GM12892 (cell line): ENCODE data around the gene PPP1R12A.

ENCODE experiments used
- POLR2A ChIP-seq: IDR thresholded peaks from 2 replicates; pipeline ENCODE4 v1.6.1; 2011; ENCODE audit warnings: low read depth, low read length, control low read depth
- POLR2AphosphoS5 ChIP-seq: IDR thresholded peaks from 2 replicates; pipeline ENCODE4 v1.6.1; 2011; ENCODE audit warnings: low read depth, low read length, control low read depth
- TAF1 ChIP-seq: IDR thresholded peaks from 2 replicates; pipeline ENCODE4 v1.6.1; 2011; ENCODE audit warnings: low read depth, mild to moderate bottlenecking, control low read depth, low read length, borderline replicate concordance

DNA sequence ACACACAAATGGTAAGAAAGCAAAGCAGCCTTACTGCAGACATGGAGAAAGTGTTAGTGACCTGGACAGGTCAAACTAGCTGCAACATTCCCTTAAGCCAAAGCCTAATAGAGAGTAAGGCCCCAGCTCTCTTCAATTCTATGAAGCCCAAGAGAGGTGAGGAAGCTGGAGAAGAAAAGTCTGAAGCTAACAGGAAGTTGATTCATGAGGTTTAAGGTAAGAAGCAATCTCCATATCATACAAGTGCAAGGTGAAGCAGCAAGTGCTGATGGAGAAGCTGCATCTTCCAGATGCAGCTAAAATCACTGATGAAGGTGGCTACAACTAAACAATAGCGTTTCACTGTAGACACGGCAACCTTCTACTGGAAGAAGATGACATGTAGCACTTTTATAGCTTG, 53.5 kb downstream of the PPP1R12A start:
- TF ChIP-seq TAF1: no peak
- no peak for TF ChIP-seq POLR2A
- TF ChIP-seq POLR2AphosphoS5: no peak
